ENCODE measurements around the gene TMEM140. TPM values are rescaled to one million over a fixed set of nuclear protein-coding genes. Genes with fewer than 3 reads are reported as not detected.

The TMEM140 gene
- total and polyA plus RNA-seq, 9 of the 15 experiments (the other 6 are each of a cell fraction or from before 2014, with no cell fraction given) = 0.03 to 0.82 (median 0.23) TPM

DNA sequence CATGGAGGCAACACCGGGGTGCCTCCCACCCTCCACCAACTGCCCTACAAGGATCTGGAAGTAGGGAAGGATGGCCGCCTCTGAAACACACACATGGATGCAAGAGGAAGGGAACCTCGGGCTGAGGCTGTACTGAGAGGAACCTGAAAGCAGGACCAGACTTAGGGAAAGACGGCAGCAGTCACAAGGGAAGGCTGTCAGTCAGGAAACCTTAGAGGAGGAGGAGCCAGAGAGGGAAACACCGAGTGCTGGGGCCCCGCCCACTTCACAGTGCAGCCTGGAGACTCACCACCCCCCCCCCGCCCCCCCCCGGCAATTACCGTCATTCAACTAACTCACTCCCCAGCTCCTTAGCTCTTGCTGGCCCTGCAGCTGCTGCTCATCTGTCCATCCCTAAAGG lies 20.1 kb downstream of the TMEM140 start (continued):
- TF ChIP-seq, protein P1, sequence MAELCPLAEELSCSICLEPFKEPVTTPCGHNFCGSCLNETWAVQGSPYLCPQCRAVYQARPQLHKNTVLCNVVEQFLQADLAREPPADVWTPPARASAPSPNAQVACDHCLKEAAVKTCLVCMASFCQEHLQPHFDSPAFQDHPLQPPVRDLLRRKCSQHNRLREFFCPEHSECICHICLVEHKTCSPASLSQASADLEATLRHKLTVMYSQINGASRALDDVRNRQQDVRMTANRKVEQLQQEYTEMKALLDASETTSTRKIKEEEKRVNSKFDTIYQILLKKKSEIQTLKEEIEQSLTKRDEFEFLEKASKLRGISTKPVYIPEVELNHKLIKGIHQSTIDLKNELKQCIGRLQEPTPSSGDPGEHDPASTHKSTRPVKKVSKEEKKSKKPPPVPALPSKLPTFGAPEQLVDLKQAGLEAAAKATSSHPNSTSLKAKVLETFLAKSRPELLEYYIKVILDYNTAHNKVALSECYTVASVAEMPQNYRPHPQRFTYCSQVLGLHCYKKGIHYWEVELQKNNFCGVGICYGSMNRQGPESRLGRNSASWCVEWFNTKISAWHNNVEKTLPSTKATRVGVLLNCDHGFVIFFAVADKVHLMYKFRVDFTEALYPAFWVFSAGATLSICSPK (IDR thresholded peaks at IDR 0.05; ENCODE audit: borderline replicate concordance) = no peak

DNA sequence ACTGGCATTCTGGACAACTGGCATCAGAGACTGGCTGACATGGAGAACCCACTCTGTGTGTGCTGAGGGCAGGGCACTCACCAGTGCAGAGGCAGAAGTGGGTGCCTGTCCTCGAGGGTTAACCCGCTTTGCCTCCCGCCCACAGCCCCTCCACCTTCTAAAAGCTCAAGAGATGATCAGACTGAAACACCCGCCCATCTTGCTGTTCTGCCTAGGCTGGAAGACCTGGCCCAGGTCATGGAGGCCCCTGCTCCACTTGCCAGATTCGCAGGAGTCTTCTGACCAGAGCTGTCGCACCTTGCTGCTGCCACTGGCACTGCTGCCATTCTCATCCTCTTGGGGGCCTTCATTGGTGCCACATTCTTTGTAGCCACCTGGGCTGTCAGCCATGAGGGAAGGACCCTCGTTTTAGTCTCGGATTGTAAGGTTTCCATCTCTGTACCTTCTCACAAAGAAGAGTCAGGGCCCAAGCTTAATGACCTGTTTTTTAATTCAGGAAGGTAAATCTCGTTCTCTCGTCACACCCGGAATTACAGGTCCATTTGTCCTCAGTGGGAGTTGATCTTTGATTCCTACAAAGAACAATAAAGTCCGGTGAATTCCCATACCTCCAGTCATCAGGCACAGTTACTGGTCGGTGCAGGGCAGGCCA lies 20.7 kb downstream of the TMEM140 start:
- H3K27ac ChIP-seq (ENCODE audit: extremely low read depth, low read depth, low read length) = no peak overlapping the region; the same call in 2 of the 3 replicates
- WGBS (ENCODE audit: insufficient coverage, low coverage, missing lambda C conversion rate) = 87% methylated on average over 13 of the region's 13 CpGs
- peak overlapping the region in 1 of 2 experiments; percentile 100; a peak in 2 of 4 replicates for H3K9ac ChIP-seq (ENCODE audit: insufficient read depth in 1 of 2, low read depth in 2 of 2, low read length in 2 of 2)
- no peak for TF ChIP-seq ARHGAP35 (IDR thresholded peaks at IDR 0.05; ENCODE audit: partially characterized antibody)
- TF ChIP-seq KAT2B (IDR thresholded peaks at IDR 0.05; ENCODE audit: low read depth, low read length) = no peak
- TF ChIP-seq FOXK1 (CRISPR knock-in tag; IDR thresholded peaks at IDR 0.05; ENCODE audit: borderline replicate concordance) = no peak
- TF ChIP-seq CBX3 (IDR thresholded peaks at IDR 0.05; ENCODE audit: borderline replicate concordance in 1 of 2, low read length in 2 of 2) = no peak
- no peak for TF ChIP-seq RAD51 (IDR thresholded peaks at IDR 0.05; ENCODE audit: borderline replicate concordance, low read depth)
- no peak for TF ChIP-seq XRCC4 (IDR thresholded peaks at IDR 0.05; ENCODE audit: extremely low read depth, insufficient read depth, insufficient read length)
- no peak for TF ChIP-seq ZNF699 (CRISPR knock-in tag; IDR thresholded peaks at IDR 0.05; ENCODE audit: insufficient replicate concordance)
- TF ChIP-seq, protein P2, sequence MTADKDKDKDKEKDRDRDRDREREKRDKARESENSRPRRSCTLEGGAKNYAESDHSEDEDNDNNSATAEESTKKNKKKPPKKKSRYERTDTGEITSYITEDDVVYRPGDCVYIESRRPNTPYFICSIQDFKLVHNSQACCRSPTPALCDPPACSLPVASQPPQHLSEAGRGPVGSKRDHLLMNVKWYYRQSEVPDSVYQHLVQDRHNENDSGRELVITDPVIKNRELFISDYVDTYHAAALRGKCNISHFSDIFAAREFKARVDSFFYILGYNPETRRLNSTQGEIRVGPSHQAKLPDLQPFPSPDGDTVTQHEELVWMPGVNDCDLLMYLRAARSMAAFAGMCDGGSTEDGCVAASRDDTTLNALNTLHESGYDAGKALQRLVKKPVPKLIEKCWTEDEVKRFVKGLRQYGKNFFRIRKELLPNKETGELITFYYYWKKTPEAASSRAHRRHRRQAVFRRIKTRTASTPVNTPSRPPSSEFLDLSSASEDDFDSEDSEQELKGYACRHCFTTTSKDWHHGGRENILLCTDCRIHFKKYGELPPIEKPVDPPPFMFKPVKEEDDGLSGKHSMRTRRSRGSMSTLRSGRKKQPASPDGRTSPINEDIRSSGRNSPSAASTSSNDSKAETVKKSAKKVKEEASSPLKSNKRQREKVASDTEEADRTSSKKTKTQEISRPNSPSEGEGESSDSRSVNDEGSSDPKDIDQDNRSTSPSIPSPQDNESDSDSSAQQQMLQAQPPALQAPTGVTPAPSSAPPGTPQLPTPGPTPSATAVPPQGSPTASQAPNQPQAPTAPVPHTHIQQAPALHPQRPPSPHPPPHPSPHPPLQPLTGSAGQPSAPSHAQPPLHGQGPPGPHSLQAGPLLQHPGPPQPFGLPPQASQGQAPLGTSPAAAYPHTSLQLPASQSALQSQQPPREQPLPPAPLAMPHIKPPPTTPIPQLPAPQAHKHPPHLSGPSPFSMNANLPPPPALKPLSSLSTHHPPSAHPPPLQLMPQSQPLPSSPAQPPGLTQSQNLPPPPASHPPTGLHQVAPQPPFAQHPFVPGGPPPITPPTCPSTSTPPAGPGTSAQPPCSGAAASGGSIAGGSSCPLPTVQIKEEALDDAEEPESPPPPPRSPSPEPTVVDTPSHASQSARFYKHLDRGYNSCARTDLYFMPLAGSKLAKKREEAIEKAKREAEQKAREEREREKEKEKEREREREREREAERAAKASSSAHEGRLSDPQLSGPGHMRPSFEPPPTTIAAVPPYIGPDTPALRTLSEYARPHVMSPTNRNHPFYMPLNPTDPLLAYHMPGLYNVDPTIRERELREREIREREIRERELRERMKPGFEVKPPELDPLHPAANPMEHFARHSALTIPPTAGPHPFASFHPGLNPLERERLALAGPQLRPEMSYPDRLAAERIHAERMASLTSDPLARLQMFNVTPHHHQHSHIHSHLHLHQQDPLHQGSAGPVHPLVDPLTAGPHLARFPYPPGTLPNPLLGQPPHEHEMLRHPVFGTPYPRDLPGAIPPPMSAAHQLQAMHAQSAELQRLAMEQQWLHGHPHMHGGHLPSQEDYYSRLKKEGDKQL (CRISPR knock-in tag; IDR thresholded peaks at IDR 0.05; ENCODE audit: borderline replicate concordance) = no peak
- TF ChIP-seq PURB (CRISPR knock-in tag; IDR thresholded peaks at IDR 0.05; ENCODE audit: low read depth) = 0 out of 2 replicates have a peak, but pooled peaks have one; percentile 60
- TF ChIP-seq, protein P3, sequence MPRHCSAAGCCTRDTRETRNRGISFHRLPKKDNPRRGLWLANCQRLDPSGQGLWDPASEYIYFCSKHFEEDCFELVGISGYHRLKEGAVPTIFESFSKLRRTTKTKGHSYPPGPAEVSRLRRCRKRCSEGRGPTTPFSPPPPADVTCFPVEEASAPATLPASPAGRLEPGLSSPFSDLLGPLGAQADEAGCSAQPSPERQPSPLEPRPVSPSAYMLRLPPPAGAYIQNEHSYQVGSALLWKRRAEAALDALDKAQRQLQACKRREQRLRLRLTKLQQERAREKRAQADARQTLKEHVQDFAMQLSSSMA (CRISPR knock-in tag; IDR thresholded peaks at IDR 0.05) = no peak

More for the DNA sequence above, 20.7 kb downstream of the TMEM140 start:
- peak overlapping the region; percentile 83; the same call in 1 of the 2 replicates for H3K4me3 ChIP-seq
- H3K4me2 ChIP-seq (ENCODE audit: insufficient read depth, low read length) = peak overlapping the region; percentile 88
- H3K9me1 ChIP-seq (ENCODE audit: control insufficient read depth, insufficient read depth, low read length) = no peaks in the 10 kb centered on the region
- H3K36me3 ChIP-seq (ENCODE audit: control insufficient read depth, insufficient read depth, low read length) = peaks cover 53% of the 10 kb centered on the region
- H3K79me2 ChIP-seq (ENCODE audit: control insufficient read depth, insufficient read depth, low read length) = peaks cover 33% of the 10 kb centered on the region
- no peak for ATAC-seq
- no peaks in the 10 kb centered on the region for H3K27me3 ChIP-seq (ENCODE audit: control insufficient read depth in 2 of 2, insufficient read depth in 2 of 2, low read length in 2 of 2)
- BruUV-seq (replicated peaks) = no TSS peak
- no peak overlapping the region for H2AFZ ChIP-seq (ENCODE audit: low read depth, low read length)
- CTCF ChIA-PET (ENCODE audit: low intra/inter-chr PET ratio) = no interaction called here
- H3K4me1 ChIP-seq (replicated peaks in 1 of 2; ENCODE audit: control insufficient read depth in 2 of 2, insufficient read depth in 2 of 2, low read length in 2 of 2) = peaks cover 15 to 30% of the 10 kb centered on the region in 2 experiments; a peak in 4 of 5 replicates
- in situ Hi-C loops (cut with MboI) = no loop called here
- 0 out of 2 replicates have a peak, but pooled peaks cover 5% of the 10 kb centered on the region for H4K20me1 ChIP-seq (replicated peaks; ENCODE audit: control insufficient read depth, insufficient read depth, low read length)
- POLR2A ChIA-PET = interaction anchor here (0.6 to 1.5 kb wide), 7 partner anchors 8 to 232 kb away, joined by 3 to 11 read pairs (median 4); partner anchors contain the start of gene WDR91
- no peak for FAIRE-seq
- intact Hi-C loops (cut with micrococcal nuclease) = loop anchor here (1.0 kb wide), 1 partner anchor 182 kb away; the partner anchor contains the start of gene AGBL3
- DNase-seq (ENCODE audit: extremely low read depth in 1 of 4, low spot score in 3 of 4) = no peak
- H3K9me3 ChIP-seq (replicated peaks; ENCODE audit: control insufficient read depth, insufficient read depth, low read depth, low read length) = 0 out of 2 replicates have a peak, but pooled peaks cover 2% of the 10 kb centered on the region

Data from K562 (cell line).